Measurements from ENCODE around the gene ATXN1.

The ATXN1 gene

DNA sequence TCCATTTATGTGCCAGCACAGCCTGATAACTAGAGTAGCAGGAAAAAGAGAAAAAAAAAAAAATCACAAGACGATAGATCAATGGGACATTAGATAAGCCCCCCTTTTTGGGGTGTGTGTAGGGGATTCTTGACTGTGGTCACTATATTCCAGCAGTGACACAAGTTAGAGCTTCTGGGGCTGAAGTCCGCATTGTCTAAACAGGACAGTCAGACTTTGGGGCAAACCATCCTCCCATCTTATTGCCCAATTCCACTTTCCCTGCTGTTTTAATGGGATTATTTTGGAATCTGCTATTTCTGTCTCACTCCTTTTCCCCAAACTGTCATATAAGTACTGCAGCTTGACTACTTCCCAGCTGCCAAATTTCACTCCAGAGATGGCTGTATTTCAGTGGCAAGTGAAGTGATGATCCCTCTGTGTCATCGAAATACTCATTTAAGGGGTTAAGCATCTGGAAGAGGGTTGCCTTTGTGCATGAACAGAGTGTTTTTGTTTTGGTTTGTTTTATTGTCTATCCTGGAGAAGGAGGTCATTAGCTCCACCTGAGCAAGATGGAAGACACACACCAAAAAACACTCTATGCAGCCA, 182.5 kb downstream of the ATXN1 start:
- Histone ChIP-seq H3K27ac (no peak overlapping the region), H4K20me1 (ENCODE audit: insufficient read depth) (no peaks in the 10 kb centered on the region), H3K4me1 (ENCODE audit: low read depth, poor library complexity, severe bottlenecking) (peaks cover 9% of the 10 kb centered on the region), H3K4me2 (no peak overlapping the region), H3K27me3 (ENCODE audit: insufficient read depth, low read depth) (no peaks in the 10 kb centered on the region), H3K36me3 (ENCODE audit: insufficient read depth) (no peaks in the 10 kb centered on the region), H3K79me2 (ENCODE audit: insufficient read depth, low read depth) (no peaks in the 10 kb centered on the region), H3K4me3 (IDR thresholded peaks at IDR 0.05; ENCODE audit: insufficient read depth, low read depth, low read length) (no peak overlapping the region), H2AFZ (ENCODE audit: low read depth) (no peak overlapping the region), H3K9ac (no peak overlapping the region)
- TF ChIP-seq, protein P1, sequence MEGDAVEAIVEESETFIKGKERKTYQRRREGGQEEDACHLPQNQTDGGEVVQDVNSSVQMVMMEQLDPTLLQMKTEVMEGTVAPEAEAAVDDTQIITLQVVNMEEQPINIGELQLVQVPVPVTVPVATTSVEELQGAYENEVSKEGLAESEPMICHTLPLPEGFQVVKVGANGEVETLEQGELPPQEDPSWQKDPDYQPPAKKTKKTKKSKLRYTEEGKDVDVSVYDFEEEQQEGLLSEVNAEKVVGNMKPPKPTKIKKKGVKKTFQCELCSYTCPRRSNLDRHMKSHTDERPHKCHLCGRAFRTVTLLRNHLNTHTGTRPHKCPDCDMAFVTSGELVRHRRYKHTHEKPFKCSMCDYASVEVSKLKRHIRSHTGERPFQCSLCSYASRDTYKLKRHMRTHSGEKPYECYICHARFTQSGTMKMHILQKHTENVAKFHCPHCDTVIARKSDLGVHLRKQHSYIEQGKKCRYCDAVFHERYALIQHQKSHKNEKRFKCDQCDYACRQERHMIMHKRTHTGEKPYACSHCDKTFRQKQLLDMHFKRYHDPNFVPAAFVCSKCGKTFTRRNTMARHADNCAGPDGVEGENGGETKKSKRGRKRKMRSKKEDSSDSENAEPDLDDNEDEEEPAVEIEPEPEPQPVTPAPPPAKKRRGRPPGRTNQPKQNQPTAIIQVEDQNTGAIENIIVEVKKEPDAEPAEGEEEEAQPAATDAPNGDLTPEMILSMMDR (conservative IDR thresholded peaks at IDR 0.05; ENCODE audit: low read depth, low read length): no peak

- no peak overlapping the region for H3K4me3 ChIP-seq (IDR thresholded peaks at IDR 0.05; ENCODE audit: insufficient read depth, low read depth, low read length)
- H3K36me3 ChIP-seq (ENCODE audit: insufficient read depth): no peaks in the 10 kb centered on the region
- H2AFZ ChIP-seq (ENCODE audit: low read depth): no peak overlapping the region
- H3K27me3 ChIP-seq (ENCODE audit: insufficient read depth, low read depth): no peaks in the 10 kb centered on the region
- TF ChIP-seq, protein P1 (conservative IDR thresholded peaks at IDR 0.05; ENCODE audit: low read depth, low read length): no peak
- no peaks in the 10 kb centered on the region for H4K20me1 ChIP-seq (ENCODE audit: insufficient read depth)
- H3K27ac ChIP-seq: no peak overlapping the region
- H3K79me2 ChIP-seq (ENCODE audit: insufficient read depth, low read depth): no peaks in the 10 kb centered on the region
- no peak overlapping the region for H3K4me2 ChIP-seq
- no peaks in the 10 kb centered on the region for H3K4me1 ChIP-seq (ENCODE audit: low read depth, poor library complexity, severe bottlenecking)
- H3K9ac ChIP-seq: no peak overlapping the region
These were observed 184.6 kb downstream of the ATXN1 start for GRCh38 chr6:16576451-16577368.

DNA sequence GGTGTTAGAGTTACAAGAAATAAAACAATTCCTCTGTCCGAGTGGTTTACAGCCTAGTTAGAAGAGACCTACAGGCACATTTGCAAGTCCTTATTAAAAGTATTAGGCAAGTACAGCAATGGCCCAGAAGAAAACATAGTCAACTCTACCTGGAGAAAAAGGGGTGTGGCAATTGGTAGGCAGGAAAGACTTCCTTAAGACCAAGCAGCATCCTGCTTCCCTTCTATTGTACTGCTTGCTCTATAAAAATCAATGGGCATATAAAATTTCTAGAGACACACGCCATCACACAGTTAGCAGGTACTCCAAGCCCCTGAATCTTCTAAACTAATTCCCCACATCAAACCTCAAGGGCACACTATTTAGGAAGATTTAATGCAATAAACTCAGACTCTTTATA, 185.6 kb downstream of the ATXN1 start:
- no peaks in the 10 kb centered on the region for H3K36me3 ChIP-seq (ENCODE audit: insufficient read depth)
- H3K4me2 ChIP-seq: no peak overlapping the region
- H3K27ac ChIP-seq: no peak overlapping the region
- H3K4me1 ChIP-seq (ENCODE audit: low read depth, poor library complexity, severe bottlenecking): no peaks in the 10 kb centered on the region
- no peak overlapping the region for H3K4me3 ChIP-seq (IDR thresholded peaks at IDR 0.05; ENCODE audit: insufficient read depth, low read depth, low read length)
- TF ChIP-seq, protein P1 (conservative IDR thresholded peaks at IDR 0.05; ENCODE audit: low read depth, low read length): no peak
- no peaks in the 10 kb centered on the region for H3K79me2 ChIP-seq (ENCODE audit: insufficient read depth, low read depth)
- H4K20me1 ChIP-seq (ENCODE audit: insufficient read depth): no peaks in the 10 kb centered on the region
- H3K27me3 ChIP-seq (ENCODE audit: insufficient read depth, low read depth): no peaks in the 10 kb centered on the region
- no peak overlapping the region for H2AFZ ChIP-seq (ENCODE audit: low read depth)
- H3K9ac ChIP-seq: no peak overlapping the region

GRCh38 chr6:16572943-16573342, 188.3 kb downstream of the ATXN1 start:
- no peak overlapping the region for H3K4me2 ChIP-seq
- H2AFZ ChIP-seq (ENCODE audit: low read depth): no peak overlapping the region
- H4K20me1 ChIP-seq (ENCODE audit: insufficient read depth): no peaks in the 10 kb centered on the region
- no peak overlapping the region for H3K27ac ChIP-seq
- no peaks in the 10 kb centered on the region for H3K36me3 ChIP-seq (ENCODE audit: insufficient read depth)
- H3K4me3 ChIP-seq (IDR thresholded peaks at IDR 0.05; ENCODE audit: insufficient read depth, low read depth, low read length): no peak overlapping the region
- no peaks in the 10 kb centered on the region for H3K4me1 ChIP-seq (ENCODE audit: low read depth, poor library complexity, severe bottlenecking)
- TF ChIP-seq, protein P1 (conservative IDR thresholded peaks at IDR 0.05; ENCODE audit: low read depth, low read length): no peak
- no peaks in the 10 kb centered on the region for H3K27me3 ChIP-seq (ENCODE audit: insufficient read depth, low read depth)
- H3K79me2 ChIP-seq (ENCODE audit: insufficient read depth, low read depth): no peaks in the 10 kb centered on the region
- no peak overlapping the region for H3K9ac ChIP-seq

All from KMS-11 (cell line).